Caco-2 (cell line): ENCODE data around the gene TLR10. TPM values are rescaled to one million over a fixed set of nuclear protein-coding genes. Genes with fewer than 3 reads are reported as not detected.

Experiments used
- Bru-seq: library from RNA; stranded (reverse); fragments of 400-500 nt; gene quantifications from one replicate; lab custom pipeline; 2021; lab: Mats Ljungman, UMichigan
- BruChase-seq, 2 experiments: library from RNA; stranded (reverse); fragments of 400-500 nt; gene quantifications; one replicate each; lab custom pipeline; 2021; lab: Mats Ljungman, UMichigan
- BruUV-seq: library from RNA; stranded (reverse); fragments of 400-500 nt; replicated peaks from 2 replicates; lab custom pipeline; 2021; lab: Mats Ljungman, UMichigan
- CTCF ChIA-PET: fragments of 300-600 bp; sonication (Branson Sonifier 250); formaldehyde crosslinking; loops from one replicate; lab custom pipeline; 2022; ENCODE audit warnings: antibody characterized with exemption; lab: Charles Lee
- POLR2A ChIA-PET: fragments of 300-600 bp; sonication (Branson Sonifier 250); formaldehyde crosslinking; loops from one replicate; lab custom pipeline; 2022; ENCODE audit warnings: antibody characterized with exemption; lab: Charles Lee
- DNase-seq, 2 experiments: peaks; one replicate each; pipeline versions ENCODE4 v3.0.0 to v3.0.0-alpha.2; 2020 to 2022
- H3K27me3 ChIP-seq: replicated peaks from 2 replicates; pipeline ENCODE4 v1.6.0; 2011; ENCODE audit warnings: low read length; ENCODE audit not compliant: control insufficient read depth, insufficient read depth
- H3K36me3 ChIP-seq: 2 replicates; pipeline ENCODE4 v1.5.1; 2011; ENCODE audit warnings: low read length; ENCODE audit not compliant: control insufficient read depth, insufficient read depth
- H3K4me1 ChIP-seq: fragments of 250-450 bp; sonication (Bioruptor Pico); 2 replicates; pipeline ENCODE4 v1.5.1; 2020; ENCODE audit warnings: mild to moderate bottlenecking
- H3K4me3 ChIP-seq: 2 replicates; pipeline ENCODE4 v1.5.1; 2011; ENCODE audit warnings: low read depth, mild to moderate bottlenecking, control low read depth, low read length
- H3K9me3 ChIP-seq: fragments of 250-450 bp; sonication (Bioruptor Pico); 2 replicates; pipeline ENCODE4 v1.5.1; 2020; ENCODE audit warnings: mild to moderate bottlenecking, moderate library complexity
- H3K27ac Mint-ChIP-seq: one replicate; pipeline ENCODE4 v1.8.0; 2022; ENCODE audit warnings: mixed read lengths; ENCODE audit not compliant: unreplicated experiment
- H3K27me3 Mint-ChIP-seq: one replicate; pipeline ENCODE4 v1.8.0; 2022; ENCODE audit warnings: mixed read lengths; ENCODE audit not compliant: insufficient read depth, unreplicated experiment
- H3K36me3 Mint-ChIP-seq: one replicate; pipeline ENCODE4 v1.8.0; 2022; ENCODE audit warnings: mild to moderate bottlenecking, mixed read lengths; ENCODE audit not compliant: insufficient read depth, unreplicated experiment
- H3K4me1 Mint-ChIP-seq: one replicate; pipeline ENCODE4 v1.8.0; 2022; ENCODE audit warnings: low read depth, mixed read lengths; ENCODE audit not compliant: unreplicated experiment
- H3K4me3 Mint-ChIP-seq: one replicate; pipeline ENCODE4 v1.8.0; 2022; ENCODE audit warnings: mild to moderate bottlenecking, moderate library complexity, mixed read lengths; ENCODE audit not compliant: unreplicated experiment
- H3K9me3 Mint-ChIP-seq: one replicate; pipeline ENCODE4 v1.8.0; 2022; ENCODE audit warnings: mixed read lengths; ENCODE audit not compliant: unreplicated experiment
- CTCF ChIP-seq, 2 experiments: fragments of 200-600 bp in 1 of 2; IDR thresholded peaks; 1 replicate in 1 of 2; 2 replicates in 1 of 2; pipeline versions ENCODE4 v1.5.1 to v1.8.0; 2011 to 2022; ENCODE audit warnings: antibody characterized with exemption in 1 of 2, control low read depth in 1 of 2, inconsistent platforms in 1 of 2, low read depth in 1 of 2, low read length in 1 of 2, mild to moderate bottlenecking in 1 of 2, moderate library complexity in 1 of 2; ENCODE audit not compliant: insufficient read depth in 1 of 2, severe bottlenecking in 1 of 2, unreplicated experiment in 1 of 2
- intact Hi-C: fragments of 100-400 bp; cut with micrococcal nuclease; formaldehyde crosslinking; loops from one replicate; pipeline ENCODE4 v1.10.0; 2022; ENCODE audit not compliant: unreplicated experiment
- long read RNA-seq: library from polyadenylated mRNA; stranded (forward); transcript quantifications from one replicate; pipeline ENCODE4 v2.0.0, GENCODE V29; 2022
- total RNA-seq: library from RNA; stranded (reverse); gene quantifications from 2 replicates; pipeline ENCODE4 v1.2.3, GENCODE V29; 2022

The TLR10 gene
- total RNA-seq (not detected in 2 replicates), Bru-seq, nascent RNA (percentile 7 among the genes with signal in this experiment), BruChase-seq, experiment 1, labeled RNA remaining after a 2-hour chase (percentile 7 among the genes with signal in this experiment), BruChase-seq, experiment 2, labeled RNA remaining after a 6-hour chase (percentile 8 among the genes with signal in this experiment)
- long read RNA-seq, result 0 reads

GRCh38 chr4:38782452-38783108 lies at the start of gene TLR10:
Gene TLR10 (minus strand): TSS chr4:38782990. CDS start chr4:38775590, 7,400 bp downstream.
- Mint-ChIP-seq H3K4me3 (no peak within 1 kb of the TSS), H3K9me3 (no peaks in the 10 kb centered on the region), H3K4me1 (peaks cover under 1% of the 10 kb centered on the region), H3K27ac (no peak within 1 kb of the TSS), H3K36me3 (no peaks in the 10 kb centered on the region), H3K27me3 (peaks cover 2% of the 10 kb centered on the region)
- POLR2A ChIA-PET, result no interaction called here
- H3K4me1 ChIP-seq, result peaks cover 7% of the 10 kb centered on the region
- no peaks in the 10 kb centered on the region for H3K9me3 ChIP-seq
- CTCF ChIA-PET, result interaction anchor here (0.5 to 2.2 kb wide), 7 partner anchors 21 to 713 kb away, joined by 4 to 42 read pairs (median 6); no protein-coding TSS in a partner anchor
- peak; percentile 50 to 59 for TF ChIP-seq CTCF (IDR thresholded peaks at IDR 0.05; ENCODE audit: insufficient read depth in 1 of 2, low read depth in 1 of 2, low read length in 1 of 2, severe bottlenecking in 1 of 2, unreplicated experiment in 1 of 2)
- no peaks in the 10 kb centered on the region for H3K36me3 ChIP-seq
- peak in 1 of 2 experiments; percentile 59 for DNase-seq
- H3K4me3 ChIP-seq, result no peak within 1 kb of the TSS
- BruUV-seq, result no TSS peak
- no peaks in the 10 kb centered on the region for H3K27me3 ChIP-seq
- intact Hi-C loops, result loop anchor here (1.0 kb wide), 2 partner anchors 23 to 603 kb away; no protein-coding TSS in a partner anchor

GRCh38 chr4:38832206-38832605 lies 49.4 kb upstream of the TLR10 start:
- Histone ChIP-seq H3K4me3 (no peak overlapping the region), H3K27me3 (no peaks in the 10 kb centered on the region), H3K36me3 (no peaks in the 10 kb centered on the region), H3K9me3 (0 out of 2 replicates have a peak, but pooled peaks cover 3% of the 10 kb centered on the region), H3K4me1 (no peaks in the 10 kb centered on the region)
- ChIA-PET POLR2A (no interaction called here), CTCF (interaction anchor here (1.4 kb wide), 1 partner anchor 24 kb away, joined by 3 read pairs; the partner anchor contains the start of gene TLR6)
- no TSS peak for BruUV-seq
- Mint-ChIP-seq H3K4me3 (no peak overlapping the region), H3K27ac (no peak overlapping the region), H3K36me3 (no peaks in the 10 kb centered on the region), H3K4me1 (no peaks in the 10 kb centered on the region), H3K27me3 (peaks cover 2% of the 10 kb centered on the region), H3K9me3 (peaks cover 10% of the 10 kb centered on the region)
- TF ChIP-seq CTCF (IDR thresholded peaks at IDR 0.05; ENCODE audit: insufficient read depth in 1 of 2, low read depth in 1 of 2, low read length in 1 of 2, severe bottlenecking in 1 of 2, unreplicated experiment in 1 of 2), result no peak
- no peak for DNase-seq
- intact Hi-C loops, result no loop called here

GRCh38 chr4:38831653-38832052 lies 48.9 kb upstream of the TLR10 start:
- H3K36me3 ChIP-seq, result no peaks in the 10 kb centered on the region
- Mint-ChIP-seq H3K36me3 (no peaks in the 10 kb centered on the region), H3K27me3 (peaks cover 2% of the 10 kb centered on the region), H3K27ac (no peak overlapping the region), H3K4me3 (no peak overlapping the region), H3K9me3 (peaks cover 10% of the 10 kb centered on the region), H3K4me1 (no peaks in the 10 kb centered on the region)
- H3K9me3 ChIP-seq, result no peaks in the 10 kb centered on the region
- no peak overlapping the region for H3K4me3 ChIP-seq
- TF ChIP-seq CTCF (IDR thresholded peaks at IDR 0.05; ENCODE audit: insufficient read depth in 1 of 2, low read depth in 1 of 2, low read length in 1 of 2, severe bottlenecking in 1 of 2, unreplicated experiment in 1 of 2), result no peak
- no peaks in the 10 kb centered on the region for H3K4me1 ChIP-seq
- ChIA-PET CTCF (interaction anchor here (1.4 kb wide), 1 partner anchor 25 kb away, joined by 3 read pairs; the partner anchor contains the start of gene TLR6), POLR2A (no interaction called here)
- no peak for DNase-seq
- no TSS peak for BruUV-seq
- intact Hi-C loops, result no loop called here
- no peaks in the 10 kb centered on the region for H3K27me3 ChIP-seq
